ENCODE measurements around the gene CCN5.
"Not testable (repeated sequence)": the region's sequence is repeated elsewhere in the genome, so short reads cannot be mapped to it uniquely, and the experiment has no call there.

Gene CCN5, protein sequence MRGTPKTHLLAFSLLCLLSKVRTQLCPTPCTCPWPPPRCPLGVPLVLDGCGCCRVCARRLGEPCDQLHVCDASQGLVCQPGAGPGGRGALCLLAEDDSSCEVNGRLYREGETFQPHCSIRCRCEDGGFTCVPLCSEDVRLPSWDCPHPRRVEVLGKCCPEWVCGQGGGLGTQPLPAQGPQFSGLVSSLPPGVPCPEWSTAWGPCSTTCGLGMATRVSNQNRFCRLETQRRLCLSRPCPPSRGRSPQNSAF

DNA sequence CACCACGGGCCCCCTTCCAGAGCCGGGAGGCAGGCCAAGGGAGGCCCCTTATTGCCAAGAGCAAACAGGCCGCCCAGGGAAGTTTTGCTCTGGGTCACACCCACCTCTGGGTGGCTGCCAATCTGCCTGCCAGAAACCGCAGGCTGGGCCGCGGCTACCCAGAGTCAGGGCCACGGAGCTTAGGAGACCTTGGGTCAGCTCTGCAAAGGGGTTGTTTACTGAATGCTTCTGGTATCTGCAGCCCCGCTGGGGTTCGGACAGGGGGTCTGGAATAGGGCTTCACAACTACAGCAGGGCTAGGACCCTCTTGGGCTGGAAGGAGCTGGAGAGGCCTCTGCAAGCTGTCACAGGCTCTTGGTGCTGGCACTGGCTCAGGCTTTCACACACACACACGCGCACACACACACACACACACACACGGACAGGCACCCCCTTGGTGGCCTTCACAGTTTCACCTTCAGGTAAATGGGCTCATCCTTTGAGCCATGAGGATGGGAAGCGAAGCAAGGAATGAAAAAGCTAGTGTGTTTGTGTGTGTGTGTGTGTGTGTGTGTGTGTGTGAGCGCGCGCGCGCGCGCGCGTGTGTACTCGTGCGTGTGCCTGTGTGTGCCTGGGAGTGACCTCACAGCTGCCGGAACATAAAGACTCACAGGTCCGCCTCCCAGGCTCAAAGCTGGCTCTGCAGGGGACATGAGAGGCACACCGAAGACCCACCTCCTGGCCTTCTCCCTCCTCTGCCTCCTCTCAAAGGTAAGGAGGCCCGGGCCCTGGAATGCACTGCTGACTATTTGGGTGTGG lies at the start of gene CCN5:
Gene CCN5, plus strand, starts transcription at position 669 of the 798 bp plus-strand sequence. Its CDS starts 22 bp downstream, at position 691.
- DNase-seq: no peak

DNA sequence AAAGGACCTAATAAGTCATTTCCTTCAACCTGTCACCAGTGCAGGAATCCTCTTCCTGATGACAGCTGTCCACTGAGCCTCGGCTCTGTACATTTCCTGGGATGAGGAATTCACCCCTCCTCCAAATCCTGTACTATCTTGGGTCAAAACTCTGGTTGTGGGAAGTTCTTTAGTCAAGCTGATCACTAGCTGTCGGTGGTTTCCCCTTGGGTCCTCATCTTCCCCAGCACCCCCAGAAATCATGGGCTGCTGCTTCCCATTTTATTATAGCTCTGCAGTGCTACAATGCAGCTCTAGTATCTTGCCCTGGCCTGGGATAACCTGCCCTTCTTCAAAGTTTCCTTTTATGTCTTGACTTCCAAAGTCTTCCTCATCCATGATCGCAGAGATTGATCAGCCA lies 49.1 kb upstream of the CCN5 start:
- DNase-seq: no peak

DNA sequence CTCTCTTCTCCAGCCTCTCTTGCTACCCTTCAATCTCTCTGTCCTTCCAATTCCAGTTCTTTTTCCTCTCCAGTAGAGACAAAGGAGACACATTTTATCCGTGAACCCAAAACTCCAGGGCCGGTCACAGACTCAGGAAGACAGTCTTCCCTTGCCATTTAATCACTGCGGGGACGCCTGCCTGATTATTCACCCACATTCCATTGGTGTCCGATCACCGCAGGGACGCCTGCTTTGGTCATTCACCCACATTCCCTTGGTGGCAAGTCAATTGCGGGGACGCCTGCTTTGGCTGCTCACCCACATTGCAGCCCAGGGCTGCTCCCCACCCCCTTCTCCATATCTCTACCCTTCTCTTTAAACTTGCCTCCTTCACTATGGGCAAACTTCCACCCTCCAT lies 44.3 kb upstream of the CCN5 start:
- not testable (repeated sequence) for DNase-seq

DNA sequence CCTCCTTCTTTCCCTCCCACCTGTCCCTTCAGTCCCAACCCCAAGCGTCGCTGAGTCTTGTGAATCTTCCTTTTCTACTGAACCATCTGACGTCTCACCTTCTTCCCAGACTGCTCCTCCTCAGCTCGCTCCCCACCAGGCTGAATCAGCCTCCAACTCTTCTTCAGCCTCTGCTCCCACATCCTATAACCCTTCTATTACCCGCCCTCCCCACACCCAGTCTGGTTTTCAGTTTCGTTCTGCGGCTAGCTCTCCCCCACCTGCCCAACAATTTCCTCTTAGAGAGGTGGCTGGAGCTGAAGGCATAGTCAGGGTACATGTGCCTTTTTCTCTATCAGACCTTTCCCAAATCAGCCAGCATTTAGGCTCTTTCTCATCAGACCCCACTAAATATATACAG lies 43.6 kb upstream of the CCN5 start:
- DNase-seq: peak; percentile 65 to 69

DNA sequence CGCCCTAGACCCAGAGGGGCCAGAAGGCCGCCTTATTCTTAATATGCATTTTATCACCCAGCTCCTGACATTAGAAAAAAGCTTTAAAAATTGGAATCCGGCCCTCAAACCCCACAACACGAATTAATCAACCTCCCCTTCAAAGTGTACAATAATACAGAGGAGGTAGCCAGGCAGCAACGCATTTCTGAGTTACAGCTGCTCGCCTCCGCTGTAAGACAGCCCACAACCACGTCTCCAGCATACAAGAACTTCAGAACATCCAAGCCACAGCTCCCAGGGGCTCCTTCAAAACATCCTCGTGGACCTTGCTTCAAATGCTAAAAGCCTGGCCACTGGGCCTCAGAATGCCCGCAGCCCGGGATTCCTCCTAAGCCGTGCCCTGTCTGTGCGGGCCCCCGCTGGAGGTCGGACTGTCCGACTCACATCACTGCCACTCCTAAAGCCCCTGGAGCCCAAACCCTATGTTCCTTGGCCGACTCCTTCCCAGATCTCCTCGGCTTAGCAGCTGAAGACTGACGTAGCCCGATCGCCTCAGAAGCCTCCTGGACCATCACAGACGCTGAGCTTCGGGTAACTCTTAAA lies 42.8 kb upstream of the CCN5 start:
- DNase-seq: not testable (repeated sequence)

DNA sequence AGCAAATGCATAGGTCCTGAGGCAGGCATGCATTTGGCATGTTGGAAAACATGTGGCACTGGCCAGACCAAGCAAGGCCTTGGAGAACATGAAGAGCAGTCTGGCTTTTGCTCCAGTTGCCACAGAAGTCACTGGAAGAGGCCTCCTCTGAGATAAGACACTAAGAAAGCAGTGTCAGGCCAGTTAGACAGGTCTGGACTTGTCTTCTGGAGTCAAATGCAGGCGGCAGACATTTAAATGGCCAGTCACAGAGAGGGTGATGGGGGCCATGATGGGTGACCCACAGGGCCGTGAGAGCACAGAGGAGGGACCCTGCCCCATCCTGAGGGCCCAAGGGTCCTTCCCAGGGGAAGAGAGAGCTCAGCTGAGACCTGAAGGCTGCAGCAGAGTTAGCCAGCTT lies 36.9 kb upstream of the CCN5 start:
- no peak for DNase-seq

DNA sequence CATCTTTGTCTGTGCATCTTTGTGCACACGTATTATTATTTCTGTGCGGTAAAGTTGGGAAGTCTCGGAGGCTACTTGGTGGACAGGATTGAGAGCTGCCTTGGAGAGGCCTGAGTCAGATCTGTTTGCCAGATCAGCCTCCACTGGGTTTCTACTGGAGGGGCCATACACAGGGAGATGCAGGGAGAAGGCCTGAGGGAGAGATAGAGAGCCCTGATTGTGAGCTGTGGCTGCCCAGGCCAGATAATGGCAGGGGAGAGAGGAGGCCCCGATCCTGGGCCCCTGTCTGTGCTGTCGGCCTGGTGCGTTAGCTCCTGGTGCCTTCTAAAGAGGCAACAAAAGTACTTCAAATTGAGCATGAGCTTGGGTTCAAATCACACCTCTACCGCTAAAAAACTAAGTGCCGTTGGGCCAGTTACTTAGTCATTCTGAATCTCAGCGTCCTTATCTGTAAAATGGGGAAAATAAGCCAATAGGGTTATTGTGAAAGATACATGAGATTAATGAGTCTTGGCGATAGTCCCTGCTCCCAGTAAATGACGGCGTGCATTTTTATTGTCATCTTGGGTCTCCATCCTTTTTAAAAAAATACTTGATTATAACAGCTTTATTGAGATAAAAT lies 36.1 kb upstream of the CCN5 start:
- DNase-seq: no peak

DNA sequence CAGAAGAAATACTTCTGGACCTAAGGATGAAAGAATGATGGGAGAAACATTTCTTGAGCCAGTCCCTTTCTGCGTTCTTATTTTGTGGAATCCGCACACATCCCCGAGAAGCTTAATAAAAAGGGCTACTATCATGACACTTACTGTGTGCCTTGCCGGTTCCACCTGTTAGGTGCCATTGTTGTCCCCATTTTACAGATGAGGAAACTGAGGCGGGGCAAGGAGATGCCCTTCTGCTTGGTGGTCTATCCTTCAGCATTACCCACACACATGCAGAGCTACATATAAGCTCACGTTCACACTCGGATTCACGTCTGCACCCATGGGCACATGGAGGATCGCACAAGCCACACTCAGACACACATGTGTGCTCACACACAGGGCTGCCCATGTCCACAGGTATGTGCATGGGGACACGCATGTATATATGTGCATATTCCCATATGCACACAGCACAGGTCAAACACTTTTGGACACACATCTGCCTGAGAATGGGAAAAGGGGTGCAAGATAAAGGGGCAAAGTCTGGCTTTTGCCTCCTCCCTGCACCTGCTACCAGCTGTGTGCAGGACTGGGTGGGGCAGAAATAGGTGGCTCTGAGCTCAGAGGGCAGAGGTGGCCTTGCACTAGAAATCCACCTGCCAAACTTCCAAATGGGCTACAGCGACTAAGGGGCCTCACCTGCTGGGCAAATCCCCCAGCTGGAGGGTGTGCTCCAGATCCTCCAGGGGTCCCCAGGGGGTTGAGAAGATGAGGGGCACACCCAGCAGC lies 33.2 kb upstream of the CCN5 start:
- no peak for DNase-seq

DNA sequence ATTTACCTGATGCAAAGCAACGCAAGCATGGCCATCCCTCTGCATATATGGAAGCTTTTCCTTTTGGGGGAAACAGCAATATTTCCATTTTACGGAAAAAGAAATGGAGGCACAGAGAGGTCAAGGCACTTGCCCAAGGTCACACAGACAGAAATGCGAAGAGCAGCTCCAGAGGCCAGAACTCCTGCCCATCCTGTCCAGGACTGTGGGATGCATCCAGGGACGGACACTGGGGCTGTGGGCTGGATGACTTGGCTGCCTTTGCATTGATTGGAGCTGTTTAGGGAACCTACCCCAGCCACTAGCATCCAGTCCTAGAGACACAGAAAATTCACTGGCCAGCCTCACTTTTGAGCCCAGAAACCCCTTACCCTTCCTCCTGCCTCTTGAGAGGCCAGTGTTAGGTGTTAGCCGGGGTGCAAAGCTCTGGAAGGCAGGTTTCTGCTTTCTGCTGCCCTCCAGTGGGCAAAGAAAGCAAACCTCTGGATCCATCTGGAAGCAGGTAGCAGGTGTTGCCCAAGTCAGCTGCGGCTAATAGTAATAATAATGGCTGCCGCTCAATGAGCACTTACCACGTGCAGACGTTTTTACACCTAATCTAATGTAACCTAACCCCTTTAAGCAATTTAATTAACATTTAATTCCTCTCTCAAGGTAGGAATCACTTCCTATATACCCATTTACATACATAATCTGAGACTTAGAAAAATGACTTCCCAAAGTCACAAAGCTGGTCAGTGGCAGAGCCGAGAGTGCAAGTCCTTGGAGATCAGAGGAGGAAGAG lies 31.7 kb upstream of the CCN5 start:
- peak; percentile 40 to 68 for DNase-seq

DNA sequence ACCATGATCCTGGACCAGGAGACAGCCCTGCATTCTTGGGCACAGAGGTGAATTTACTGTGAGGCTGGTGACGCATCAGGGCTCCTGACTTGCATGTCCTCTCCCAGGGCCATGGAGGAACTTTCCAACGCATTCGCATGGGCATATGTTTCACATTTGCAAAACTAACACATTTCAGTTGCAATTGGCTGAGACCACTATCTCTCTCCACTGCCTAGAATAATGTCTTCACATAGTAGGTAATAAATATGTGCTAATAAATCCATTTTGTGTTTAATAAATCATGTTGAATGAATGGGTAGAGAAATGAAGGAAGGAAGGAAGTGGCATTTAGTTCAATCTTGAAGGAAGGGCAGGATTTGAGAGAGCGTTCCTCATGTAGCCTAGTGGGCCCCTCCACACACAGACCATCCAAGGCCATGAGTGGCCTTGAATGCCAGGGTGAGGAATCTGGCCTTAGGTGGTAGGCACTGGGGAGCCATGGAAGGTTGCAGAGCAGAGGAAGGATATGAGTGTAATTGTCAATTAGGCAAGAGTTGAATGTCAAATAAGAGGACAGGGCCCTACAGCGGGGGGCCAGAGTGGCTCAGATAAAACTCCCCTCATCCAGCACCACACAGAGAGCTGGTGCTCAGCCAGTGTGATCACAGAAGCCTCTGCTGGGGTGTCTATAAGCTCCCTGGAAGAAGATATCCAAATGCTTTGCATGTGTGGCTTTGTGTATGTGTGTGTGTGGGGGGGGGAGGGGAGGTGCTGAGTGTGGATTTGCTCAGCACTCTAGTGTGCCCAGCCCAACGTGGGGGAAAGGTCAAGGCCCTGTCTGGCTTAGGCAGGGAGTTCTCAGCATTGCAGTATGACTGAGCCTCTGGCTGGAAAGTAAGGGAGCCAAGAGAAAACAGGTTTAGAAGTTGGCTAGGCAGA lies 30.9 kb upstream of the CCN5 start:
- DNase-seq: no peak

DNA sequence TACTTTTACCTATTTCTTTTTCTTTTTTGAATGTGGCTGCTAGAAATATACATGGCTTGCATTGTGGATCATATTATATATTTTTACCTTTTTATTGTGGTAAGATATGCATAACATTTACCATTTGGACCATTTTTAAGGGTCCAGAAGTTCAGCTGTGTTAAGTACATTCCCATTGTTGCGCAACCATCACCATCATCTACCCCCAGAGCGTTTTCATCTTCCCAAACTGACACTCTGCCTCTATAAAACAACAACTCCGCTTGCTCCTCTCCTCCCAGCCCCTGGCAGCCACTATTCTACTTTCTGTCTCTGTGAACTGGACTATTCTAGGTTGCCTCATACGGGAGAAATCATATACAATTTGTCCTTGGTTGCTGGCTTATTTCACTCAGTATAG lies 28.2 kb upstream of the CCN5 start:
- no peak for DNase-seq

DNA sequence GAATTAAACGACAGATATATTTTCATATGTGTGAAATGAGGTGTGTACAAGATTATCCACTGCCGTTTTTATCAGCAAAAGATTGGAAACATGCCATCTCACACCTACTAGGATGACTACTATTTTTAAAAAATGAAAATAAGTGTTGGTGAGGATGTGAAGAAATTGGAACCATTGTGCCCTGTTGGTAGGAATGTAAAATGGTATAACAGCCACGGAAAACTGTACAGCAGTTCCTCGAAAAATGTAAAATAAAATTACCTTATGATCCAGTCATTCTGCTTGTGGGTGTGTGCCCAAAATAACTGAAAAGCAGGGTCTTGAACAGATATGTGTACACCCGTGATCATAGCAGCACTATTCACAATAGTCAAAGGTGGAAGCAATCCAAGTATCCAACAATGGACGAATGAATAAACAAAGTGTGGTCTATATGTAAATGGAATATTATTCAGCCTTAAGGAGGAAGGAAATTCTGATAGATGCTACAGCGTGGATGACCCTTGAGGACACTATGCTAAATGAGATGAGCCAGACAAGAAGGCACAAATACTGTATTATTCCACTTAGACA lies 27.0 kb upstream of the CCN5 start:
- DNase-seq: no peak

DNA sequence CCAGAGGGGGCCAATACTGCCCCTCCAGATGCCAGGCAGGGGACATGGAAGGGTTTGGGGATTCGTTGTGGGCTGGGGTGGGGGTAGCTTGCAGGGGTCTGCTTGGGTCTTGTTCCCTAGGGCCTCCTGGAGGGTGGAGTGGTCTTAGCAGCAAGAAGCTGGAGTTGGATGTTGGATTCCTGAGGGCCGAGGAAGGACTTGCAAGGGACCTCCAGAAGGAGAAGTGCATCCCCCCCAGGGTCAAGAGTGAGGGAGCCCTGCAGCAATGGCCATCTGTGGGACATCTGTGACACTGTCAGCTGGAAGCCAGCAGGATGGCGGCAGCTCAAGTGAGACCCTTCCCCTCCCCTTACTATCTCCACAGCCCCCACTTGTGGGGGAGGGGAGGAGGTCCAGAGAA lies 25.4 kb upstream of the CCN5 start:
- DNase-seq: no peak

DNA sequence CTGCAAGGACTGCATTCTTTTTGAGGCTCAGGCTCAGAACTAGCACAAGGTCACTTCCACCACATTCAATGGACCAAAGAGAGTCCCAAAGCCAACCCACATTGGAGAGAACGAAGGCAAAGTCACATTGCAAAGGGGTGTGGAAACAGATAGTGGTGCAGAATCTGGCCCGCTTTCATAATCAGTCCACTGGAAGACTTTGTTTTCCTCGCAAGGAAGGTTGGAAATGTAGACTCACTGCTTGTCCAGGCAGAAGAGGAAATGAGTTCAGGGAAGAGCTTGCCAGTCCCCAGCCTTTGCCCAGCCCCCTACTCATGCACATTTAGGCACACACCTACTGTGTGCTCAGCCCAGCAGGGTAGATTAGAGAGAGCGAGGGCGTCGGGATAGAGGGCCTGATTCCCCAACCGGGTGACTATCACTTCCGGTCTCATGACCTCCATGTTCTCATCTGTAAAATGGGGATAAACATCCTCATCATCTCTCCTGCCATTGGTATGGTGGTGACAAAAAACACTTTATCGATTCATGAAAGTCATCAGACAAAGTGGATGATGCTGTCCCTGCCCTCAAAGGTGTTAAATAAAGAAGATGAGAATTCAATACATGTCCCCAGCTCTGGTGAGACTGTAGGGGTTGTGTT lies 24.3 kb upstream of the CCN5 start:
- DNase-seq: no peak

DNA sequence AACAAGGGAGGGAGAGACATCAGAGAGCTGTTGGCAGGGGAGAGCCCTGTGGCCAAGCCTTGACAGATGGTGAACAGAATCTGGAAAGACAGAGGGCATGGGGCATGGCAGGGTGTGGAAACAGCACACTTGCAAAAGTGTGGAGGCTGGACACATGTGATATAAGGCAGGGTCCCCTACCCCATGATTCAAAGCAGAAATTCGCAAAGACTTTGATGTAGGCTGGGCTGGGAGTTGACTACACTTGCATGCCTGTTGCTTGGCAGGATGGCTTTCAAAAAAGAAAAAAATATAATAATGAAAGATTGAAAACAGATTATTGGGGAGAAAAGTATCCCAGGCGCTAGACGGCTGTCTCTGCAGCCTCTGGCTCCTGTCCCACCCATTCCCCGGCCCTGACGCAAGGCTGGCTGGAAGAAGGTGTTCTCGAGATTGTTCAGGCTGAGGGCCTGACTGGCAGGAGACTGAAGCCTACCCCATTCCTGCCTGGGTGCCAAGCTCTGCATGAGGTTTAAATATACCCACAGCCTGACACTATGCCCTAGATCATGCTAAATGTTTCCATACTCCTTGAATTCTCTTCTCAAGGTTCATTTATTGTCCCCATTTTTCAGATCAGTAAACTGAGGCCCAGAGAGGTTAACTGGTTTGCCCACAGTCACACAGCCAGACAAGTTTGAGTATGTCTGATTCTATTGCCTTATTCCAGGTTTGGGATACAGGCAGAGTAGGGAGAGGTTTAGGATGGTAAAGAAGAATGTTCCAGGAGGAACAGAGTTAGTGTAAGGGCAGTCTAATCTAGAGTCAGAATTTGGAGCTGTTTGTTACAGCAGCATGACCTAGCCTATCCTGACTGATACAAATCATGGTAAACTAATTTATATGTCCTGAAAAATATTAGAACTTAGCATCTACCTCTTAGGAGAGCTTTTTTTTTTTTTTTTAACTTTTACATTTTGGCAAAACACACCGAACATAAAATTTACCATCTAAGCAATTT lies 23.4 kb upstream of the CCN5 start:
- no peak for DNase-seq

DNA sequence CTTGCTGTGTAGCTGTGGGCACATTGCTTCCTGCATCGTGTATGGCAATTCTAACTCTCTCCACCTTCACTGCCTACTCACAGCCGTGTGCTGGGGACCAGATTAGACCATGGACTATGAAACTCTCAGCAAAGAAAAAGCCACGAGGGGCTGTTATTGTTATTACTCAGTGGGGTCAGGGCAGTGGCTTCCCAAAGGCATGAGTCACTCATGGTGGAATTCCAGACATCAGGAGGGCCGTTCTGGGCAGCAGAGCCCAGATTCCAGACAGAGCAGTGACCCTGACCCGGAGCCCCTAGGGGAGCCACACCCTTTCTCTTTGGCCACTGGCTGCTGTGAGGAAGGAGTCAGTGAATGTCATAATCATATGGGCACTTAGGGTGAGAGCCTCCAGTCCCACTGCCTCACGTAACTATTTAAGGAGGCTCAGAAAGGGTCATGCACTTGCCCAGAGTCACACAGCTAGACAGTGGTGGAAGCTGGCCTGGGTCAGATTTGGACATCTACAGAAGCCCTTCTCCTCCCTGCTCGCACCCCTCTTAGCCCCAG lies 22.2 kb upstream of the CCN5 start:
- no peak for DNase-seq

DNA sequence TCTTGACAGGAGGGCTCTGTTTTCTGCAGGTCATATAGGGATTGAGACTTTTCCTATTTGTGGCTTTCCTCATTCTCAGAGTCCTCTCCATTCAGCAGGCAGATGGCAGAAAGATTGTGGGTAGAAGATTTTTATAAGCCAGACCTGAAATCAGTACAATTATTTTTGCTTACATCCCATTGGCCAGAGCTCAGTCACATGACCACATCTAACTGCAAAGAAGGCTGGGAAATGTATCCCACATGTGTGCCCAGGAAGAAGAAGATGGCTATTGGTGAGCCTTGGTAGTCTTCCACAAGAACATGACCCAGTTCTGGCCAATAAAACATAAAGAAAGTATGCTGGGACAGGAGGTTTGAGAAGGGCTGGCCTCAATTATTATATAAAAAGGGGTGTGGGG lies 21.5 kb upstream of the CCN5 start:
- no peak for DNase-seq

DNA sequence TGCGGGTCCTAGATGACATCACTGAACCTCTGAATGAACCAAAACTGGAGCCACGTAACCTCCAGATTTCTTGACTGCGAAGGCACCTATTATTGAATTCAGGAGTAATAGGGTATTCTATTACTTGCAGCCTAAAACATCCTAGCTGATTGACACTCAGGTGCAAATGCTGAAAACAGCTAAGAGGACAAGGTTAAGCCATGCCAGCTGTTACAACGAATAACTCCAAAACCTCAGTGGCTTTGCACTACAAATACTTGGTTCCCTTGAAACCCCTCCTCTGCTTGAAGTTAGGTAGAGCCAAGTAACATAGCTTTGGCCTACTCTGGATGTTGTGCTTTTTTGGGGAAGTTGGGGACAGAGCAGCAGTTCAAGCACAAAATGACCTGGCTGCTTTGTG lies 21.0 kb upstream of the CCN5 start:
- no peak for DNase-seq

DNA sequence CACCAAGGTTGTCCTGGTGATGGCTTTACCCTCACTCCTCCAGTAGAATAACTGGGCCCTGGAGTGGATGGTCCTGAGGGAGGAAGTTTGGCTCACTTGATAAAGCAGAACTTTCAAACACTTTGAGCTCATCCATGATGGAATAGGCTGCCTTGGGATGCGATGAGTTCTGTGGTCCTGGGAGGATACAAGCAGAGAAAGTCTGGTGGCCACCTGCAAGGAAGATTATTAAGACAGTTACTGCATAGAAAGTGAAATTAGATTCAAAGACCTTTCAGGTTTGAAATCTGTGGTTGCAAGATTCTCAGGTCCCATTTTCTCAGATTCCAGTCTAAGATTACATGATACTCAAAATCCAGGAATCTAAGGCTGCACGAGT lies 19.9 kb upstream of the CCN5 start:
- no peak for DNase-seq

Data from stimulated activated CD4-positive, alpha-beta T cell treated with anti-CD3 and anti-CD28 coated beads, Interleukin-2, amount 100 ng/mL, for 24 hours (primary cell).